VCaP (cell line): ENCODE results near the gene TRIM66.

Source experiments
- H3K27ac ChIP-seq: fragments of 450-650 bp; 2 replicates; pipeline ENCODE4 v1.5.1; 2017
- CTCF ChIP-seq: fragments of 450-650 bp; conservative IDR thresholded peaks from 2 replicates; pipeline ENCODE4 v1.5.1; 2017; ENCODE audit warnings: mild to moderate bottlenecking, moderate library complexity

Gene TRIM66

GRCh38 chr11:8688414-8689362 lies 6.2 kb upstream of the TRIM66 start:
- peak overlapping the region; percentile 96 for H3K27ac ChIP-seq
- peak; percentile 30 for TF ChIP-seq CTCF

- H3K27ac ChIP-seq = peak overlapping the region; percentile 96
- TF ChIP-seq CTCF = no peak
These were observed 3.9 kb upstream of the TRIM66 start for GRCh38 chr11:8686325-8686724.

- TF ChIP-seq CTCF = no peak
- peak overlapping the region; percentile 96 for H3K27ac ChIP-seq
These were observed 3.4 kb upstream of the TRIM66 start for GRCh38 chr11:8685820-8686219.

GRCh38 chr11:8685306-8685705 lies 2.8 kb upstream of the TRIM66 start:
- peak overlapping the region; percentile 96 for H3K27ac ChIP-seq
- TF ChIP-seq CTCF = no peak

GRCh38 chr11:8684600-8685290 lies 2.3 kb upstream of the TRIM66 start:
- H3K27ac ChIP-seq = peak overlapping the region; percentile 96
- TF ChIP-seq CTCF = no peak

- peak overlapping the region; percentile 96 for H3K27ac ChIP-seq
- no peak for TF ChIP-seq CTCF
These were observed 796 bp upstream of the TRIM66 start for GRCh38 chr11:8683115-8683807.

GRCh38 chr11:8681837-8682302 lies 595 bp downstream of the TRIM66 start:
- peak overlapping the region; percentile 96 for H3K27ac ChIP-seq
- no peak for TF ChIP-seq CTCF
